Activated CD8-positive, alpha-beta memory T cell treated with anti-CD3 and anti-CD28 coated beads, Interleukin-2, amount 50 U/mL, for 1 hour (primary cell): ENCODE results near the gene NRP1.

Experiments used
- DNase-seq: peaks from one replicate; pipeline ENCODE4 v3.0.0-alpha.2; 2020; ENCODE audit errors: extremely low read depth

NRP1 gene

DNA sequence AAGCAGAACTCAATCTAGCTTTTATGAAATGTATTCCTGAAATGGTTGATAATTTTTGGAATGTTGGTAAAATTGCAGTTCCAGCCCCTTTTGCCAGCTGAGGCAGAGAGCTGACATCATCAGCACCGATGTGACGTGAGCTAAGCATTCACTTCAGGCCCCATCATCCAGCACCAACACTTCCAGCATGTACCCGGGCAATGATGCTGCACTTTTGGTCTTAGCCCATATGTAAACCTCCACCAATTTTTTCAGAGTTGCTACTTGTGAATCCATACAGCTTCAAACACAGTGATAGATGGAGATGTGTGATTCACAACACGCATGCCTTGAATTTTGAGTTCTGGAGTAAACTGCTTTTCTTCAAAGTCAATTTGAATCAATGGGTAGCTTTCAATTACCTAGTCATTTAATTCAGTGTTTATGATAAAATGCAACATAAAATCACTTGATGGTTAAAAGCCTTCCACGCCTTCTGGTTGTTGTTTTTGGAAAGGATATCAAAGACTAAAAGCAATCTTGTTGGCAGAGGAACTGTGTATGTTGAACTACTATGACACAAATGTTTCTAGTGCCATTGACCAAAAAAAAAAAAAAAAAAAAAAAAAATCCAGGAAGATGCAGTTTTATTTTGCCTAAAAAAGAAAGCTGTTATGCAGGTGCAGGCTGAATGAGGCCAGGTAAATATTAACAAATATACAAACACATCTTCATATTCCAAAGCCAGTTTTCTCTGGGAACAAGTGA is 73.9 kb downstream of the NRP1 start:
- no peak for DNase-seq

DNA sequence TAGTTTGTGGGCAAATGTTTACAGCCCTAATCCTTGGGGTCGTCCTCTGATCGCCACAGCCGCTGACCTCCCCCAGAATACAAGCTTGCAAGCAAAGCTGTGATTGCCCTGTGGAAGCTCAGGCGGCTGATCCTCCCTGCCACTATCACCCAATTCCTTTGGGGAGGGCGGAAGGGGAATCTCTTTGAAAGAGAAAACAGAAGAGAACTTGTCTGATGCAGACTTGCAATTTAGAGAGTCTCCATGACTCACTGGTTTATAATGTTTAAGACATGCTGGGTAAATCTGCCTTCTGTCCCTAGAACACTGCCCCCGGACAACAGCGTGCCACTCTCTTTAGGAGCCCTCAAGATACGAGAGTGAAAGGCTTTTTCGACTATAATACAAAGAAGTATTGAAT is 75.5 kb downstream of the NRP1 start:
- no peak for DNase-seq

DNA sequence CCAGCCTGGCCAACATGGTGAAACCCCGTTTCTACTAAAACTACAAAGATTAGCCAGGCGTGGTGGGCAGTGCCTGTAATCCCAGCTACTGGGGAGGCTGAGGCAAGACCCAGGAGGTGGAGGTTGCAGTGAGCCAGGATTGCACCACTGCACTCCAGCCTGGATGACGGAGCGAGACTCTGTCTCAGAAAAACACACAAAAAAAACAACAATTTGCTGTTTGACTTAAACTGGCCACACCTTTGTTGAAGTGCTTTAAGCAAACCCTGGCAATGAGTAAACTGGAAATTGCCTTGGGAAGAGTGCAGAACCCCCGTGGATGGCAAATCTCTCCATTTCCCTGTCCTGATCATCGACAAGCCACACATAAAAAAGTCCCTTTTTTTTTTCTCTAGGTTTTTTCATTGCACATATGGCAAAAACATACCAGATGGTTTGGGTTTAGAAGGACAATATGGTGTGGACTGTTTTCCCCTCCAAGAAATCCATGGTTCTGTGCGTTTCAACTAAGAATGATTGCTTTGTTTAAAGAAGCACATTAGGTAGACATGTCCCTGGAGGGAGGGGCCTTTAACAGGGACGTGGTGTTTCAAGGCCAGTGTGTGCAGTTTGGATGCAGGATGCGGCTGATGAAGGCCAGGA is 76.9 kb downstream of the NRP1 start:
- no peak for DNase-seq

DNA sequence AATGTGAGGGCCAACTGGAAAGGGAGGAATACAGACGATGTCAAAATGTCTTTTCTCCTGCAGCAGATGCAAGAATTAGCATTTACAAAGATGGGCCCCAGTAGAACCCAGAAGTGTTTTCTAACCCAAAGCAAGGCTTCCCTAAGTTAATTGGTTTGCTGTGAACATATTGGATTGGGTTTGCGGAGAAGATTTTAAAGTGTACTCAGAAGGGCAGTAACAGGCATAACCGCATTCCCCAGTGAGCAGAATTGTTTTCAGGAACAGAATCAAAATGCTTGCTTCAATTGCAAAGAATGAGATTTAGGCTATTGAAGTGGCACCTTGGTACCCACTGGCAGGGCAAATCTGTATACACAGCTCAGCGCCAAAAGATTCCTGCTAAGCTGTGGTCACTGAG is 78.0 kb downstream of the NRP1 start:
- DNase-seq: no peak

DNA sequence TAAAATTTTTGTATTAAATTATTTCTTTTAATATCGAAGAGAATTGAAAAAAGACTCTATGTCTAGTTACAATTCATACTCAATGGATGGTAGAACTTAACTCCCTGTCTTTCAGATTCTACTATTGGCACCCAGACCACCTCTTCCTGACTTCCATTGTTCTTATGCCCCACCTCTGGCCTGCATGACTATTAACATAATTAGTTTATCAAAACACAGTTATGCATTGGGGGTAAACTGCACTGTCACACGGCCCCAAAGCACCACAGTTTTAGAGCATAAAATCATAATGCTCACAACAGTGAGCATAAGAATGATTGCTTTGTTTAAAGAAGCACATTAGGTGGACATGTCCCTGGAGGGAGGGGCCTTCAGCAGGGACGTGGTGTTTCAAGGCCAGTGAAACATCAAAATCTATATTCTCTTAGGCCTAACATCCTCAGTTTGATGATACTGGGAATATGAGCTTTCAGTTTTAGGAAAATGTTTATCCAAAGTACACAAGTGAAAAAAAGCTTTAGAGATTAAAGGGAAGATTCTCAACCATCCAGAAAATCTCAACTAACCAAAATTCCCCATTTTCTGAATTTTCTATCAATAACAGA is 79.8 kb downstream of the NRP1 start:
- DNase-seq: no peak

DNA sequence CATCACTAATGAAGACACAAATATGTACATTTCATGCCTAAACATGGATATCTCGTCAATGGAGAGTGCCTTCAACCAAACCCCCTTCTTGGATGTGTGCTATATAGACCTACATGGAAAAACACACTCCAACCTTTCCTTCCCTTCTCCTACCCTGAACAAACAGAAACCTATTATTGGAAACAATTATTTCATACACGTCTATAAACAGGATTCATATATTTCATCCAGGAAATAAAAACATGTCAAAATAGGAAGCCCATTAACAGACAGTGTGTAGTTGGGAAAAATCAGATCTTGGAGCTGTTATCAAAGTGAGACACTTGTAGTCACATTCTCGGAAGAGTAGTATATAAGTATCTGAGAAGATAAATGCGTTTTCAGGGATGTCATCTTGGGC is 81.1 kb downstream of the NRP1 start:
- no peak for DNase-seq

DNA sequence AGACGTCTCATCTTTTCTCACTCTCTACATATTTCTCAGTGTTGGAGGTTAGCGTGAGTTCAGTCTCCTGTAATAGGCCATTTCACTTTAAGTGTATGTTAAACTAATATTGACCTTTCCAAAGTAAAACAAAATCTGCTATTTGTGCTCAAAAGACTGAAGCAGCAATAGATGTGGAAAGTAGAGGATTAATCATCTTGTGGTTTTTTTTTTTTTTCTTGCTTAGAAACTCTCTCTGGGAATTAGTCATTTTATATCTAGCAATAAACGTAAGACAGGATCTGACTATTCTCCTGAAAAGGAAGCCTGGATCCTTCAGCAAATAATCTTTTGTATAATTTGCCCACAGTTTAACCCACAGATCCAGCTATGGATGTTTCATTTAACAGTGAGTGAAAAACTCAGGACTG is 81.7 kb downstream of the NRP1 start:
- no peak for DNase-seq

DNA sequence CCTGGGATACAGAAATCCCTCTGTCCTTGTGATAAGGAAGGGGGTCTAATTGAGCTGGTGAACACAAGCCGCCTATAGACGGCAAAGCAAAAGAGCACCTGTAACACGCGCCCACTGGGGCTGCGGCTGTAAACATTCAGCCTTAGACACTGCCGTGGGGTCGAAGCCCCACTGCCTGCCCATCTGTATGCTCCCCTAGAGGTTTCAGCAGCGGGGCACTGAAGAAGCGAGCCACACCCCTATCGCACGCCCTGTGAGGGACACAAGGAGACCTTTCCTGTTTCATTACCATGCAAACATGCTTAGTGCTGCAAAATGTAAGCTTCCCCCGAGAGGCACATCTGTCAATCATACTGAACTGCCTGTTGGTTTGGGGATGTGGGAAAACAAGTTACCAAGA is 82.1 kb downstream of the NRP1 start:
- DNase-seq: no peak

DNA sequence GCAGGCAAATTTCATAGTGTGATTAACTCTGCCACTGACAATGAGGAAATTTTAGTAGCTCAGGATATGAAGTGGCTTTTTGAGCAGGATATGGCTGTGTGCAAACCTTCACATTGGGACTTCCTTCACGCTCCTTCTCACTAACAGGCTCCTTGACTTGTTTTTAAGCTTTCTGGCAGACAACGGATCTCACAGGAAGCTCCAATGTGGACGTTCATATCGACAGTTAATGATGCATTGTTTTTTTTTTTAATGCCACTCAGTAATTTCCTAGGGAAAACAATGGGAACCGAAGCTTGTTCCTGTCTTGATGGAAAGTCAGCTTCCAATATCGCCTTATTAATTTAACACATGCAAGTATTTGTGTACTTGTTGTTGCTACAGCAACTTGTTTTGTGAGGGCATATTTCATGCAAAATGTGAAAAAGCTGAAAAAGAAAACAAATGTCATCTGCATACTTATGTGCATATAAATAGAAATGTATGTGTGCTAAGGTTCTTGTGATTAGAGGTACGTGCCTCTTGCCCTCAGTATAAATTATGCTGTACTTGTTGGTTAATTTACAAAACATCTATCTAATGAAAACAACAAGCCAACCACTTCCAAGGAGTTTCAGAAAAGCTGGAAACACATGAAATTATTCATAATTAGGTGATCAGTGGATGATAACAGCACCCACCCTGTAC is 84.7 kb downstream of the NRP1 start:
- no peak for DNase-seq

DNA sequence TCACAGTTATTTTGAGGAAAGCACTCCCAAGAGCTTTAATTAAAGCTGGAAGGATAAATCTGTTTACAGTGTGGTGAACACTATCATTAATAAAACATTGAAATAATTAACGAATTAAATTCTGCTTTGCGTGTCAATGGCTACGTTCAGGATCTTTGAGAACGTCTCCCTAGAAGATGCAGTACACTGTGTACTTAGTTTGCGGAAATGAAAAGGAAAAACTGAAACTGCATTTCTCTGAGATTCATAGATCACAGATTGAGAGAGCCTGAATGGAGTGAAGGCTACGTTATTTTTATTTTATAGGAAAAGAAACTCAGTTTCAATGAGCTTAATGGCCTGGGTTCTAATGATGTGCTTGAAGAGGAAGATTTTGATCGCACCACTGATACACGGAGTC is 85.3 kb downstream of the NRP1 start:
- DNase-seq: no peak

DNA sequence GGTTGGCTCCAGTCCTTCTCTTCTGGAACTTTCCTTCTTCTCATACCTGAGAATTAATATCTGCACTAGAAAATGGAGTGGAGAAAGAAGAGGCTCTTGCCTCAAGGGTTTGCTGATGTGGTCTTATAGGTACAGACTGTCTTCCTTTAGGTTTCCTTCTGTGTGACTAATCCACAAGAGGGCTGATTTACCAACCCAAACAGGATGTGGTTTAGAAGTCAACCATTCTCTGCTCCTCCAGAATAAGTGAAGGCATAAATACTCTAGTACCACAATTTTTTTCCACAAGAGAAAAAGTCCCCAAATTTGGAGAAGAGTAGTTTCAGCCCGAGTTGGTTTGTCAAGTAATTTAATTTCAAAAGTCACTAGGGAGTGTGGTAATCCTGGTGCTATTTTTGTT is 85.8 kb downstream of the NRP1 start:
- DNase-seq: no peak

DNA sequence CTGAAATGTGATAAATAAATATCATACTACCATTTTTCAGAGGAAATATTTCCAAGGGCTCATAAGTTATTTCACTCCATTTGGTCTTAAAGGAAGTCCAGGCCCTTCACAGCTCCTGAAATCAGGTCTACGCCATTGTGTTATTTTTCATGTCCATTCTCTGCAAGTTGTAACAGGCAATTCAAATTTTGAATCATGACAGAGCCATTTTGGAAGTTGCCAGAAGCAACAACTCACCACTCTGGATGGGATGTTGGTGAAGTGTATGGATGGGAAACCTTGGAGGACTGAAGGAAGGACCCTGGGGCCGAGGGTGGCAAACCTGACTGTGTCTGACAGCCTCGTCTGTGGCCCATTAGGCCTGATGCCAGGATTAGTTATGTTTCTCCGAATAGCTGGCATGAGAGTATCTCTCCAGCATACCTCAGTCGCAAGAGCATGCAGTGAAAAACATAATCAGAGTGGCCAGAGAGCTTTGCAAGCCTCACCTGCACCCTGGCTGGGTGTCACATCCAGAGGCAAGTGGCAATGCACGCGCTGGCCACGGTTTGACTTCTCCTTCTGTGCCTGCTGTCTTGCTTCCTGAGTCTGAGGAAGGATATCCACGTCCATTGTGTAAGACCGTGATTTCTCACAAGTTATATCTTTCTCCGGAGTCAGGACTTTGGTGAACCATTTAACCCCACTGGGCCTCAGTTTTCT is 87.1 kb downstream of the NRP1 start:
- no peak for DNase-seq

DNA sequence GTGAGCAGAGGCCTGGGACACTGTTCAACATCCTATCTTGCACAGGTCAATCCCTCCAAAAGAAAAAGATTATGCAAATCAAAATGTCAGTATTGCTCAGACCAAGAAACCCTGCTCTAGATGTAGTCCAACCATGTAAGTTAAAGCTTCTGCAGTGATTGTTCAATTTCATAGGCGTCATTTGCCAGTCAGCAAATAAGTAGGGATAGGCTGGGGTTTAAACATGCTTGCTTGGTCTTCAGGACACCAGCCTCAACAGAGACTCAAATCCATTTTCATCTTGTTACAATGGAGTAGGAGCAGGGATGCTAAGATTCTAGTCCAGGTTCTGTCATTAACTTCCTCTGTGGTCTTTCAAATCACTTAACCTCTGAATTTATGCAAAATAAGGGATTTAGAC is 89.1 kb downstream of the NRP1 start:
- no peak for DNase-seq

DNA sequence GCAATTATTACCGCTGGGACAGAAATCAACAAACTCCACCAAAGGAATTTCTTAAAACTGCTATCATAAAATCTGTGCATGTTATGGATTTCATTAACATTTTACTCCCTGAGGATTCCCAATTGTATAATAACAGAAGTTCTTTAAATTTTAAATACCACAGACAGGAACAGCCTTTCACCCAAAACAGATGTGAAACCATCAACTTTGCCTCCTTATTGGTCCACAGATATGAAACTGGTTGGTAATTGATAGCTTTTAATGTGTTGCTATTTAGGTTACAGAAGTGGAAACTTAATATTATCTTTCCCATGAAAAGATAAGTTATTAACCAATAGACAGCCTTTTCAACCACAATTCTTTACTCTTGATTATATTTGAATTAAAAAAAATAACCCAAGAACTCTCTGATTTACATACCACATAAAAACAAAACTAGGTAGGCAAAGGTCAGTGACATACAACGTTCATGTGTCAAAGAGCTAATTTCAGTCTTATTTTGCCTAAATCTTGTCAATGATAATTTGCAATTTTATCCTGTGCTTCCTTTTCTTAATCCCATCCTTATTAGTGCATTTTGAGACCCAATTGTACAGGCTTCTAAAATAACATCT is 90.0 kb downstream of the NRP1 start:
- DNase-seq: no peak

DNA sequence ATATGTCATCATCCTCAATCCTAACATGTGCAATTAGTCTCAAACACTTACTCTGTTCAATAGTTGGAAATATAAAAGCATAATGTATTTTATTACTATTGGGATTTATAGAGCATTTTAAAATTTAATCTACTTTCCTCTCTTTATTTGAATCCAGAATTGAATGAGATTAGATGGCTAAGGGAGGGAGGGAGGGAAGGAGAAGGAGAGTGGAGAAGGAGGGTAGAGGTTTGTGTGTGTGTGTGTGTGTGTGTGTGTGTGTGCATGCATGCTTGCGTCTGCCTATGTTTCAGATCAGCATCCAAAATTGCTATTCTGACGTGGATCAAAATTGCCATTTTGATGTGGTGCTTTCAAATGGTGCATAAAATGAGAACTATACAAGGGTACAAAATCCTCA is 90.8 kb downstream of the NRP1 start:
- no peak for DNase-seq

DNA sequence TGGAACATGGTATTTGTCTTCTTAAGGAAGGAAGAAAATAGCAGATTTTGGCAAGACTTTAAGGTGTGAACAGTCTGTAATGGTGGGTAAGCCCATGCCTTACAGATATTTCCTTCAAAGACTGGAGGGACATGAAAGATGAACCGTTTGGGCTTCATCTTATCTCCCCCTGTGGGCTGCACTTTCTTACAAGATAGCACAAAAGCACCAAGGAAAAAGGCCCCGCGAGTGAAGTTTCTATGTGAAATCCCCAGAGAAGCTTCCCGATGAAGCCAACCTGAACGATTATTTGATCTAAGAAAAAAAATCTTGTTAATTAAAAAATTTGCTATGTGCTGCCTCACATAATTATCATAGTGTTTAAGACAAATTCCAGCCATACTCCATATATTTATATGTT is 91.5 kb downstream of the NRP1 start:
- DNase-seq: no peak

DNA sequence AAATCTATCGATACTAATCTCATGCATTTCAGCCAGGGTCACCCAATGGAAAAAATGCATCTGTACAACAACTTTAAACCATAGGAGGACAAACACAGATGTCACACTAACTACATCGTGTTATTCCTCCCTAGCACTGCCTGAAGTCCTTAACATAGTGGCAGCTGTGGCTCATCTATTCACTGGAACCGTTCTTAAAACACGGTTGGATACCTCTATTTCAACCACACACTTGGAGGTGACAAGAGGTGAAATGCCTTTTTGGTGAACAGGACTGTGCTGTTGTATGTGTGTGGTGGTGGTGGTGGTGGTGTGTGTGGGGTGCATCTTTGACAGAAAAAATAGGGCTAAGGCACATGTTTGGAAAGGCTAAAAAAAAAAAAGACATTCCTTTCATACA is 93.1 kb downstream of the NRP1 start:
- no peak for DNase-seq

DNA sequence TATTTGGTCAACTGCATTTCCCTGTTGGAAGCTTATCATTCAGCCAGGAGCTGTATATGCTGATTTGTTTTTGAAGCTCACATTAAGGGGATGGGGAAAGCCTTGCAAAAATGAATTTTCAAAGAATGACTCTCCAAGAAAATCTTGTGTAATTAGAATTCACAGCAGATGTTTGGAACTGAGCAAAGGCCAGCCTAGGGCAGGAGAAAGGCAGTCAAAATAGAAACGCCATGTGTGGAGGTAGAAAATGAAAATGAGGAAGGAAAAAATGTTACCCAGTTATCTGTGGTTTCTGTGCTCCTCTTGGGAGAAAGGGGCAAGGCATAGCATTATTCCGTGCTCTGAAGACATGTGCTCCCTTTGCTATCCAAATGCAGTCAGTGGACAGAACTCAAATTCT is 93.5 kb downstream of the NRP1 start:
- DNase-seq: no peak

DNA sequence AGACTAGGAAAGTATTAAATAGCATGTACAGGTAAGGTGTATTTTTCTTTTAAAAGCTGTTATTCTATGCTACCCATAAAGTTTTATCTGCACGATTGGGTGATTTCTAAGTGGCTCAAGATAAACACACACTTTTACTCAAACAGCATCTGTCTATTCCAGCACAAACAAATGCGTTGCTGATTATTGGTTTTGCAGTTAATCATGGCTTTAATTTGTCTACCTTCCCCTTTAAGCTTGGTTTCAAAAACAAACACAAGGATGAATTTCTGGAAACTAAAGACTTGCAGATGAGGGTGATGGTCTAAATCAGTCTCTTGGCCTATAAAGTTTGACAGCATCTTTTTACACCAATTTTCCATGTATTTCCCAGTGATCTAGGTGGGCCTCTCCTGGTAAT is 94.2 kb downstream of the NRP1 start:
- no peak for DNase-seq

DNA sequence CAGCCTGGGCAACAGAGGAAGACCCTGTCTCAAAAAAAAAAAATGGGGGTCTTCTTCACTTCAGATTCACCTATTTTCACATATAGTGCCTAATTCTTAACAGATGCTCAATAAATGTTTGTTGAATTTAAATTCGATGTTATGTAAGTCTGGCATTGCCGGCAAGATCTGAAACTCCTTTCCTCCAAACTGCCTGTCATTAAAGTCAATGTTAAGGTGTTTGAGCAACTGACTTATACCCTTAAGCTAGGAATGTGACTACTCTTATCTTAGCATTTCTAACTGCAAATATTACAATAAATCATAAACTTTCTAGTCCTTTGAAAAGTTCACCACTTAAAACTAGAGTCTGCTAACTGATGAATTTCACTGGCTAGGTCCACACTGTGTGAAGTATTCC is 95.2 kb downstream of the NRP1 start:
- no peak for DNase-seq

DNA sequence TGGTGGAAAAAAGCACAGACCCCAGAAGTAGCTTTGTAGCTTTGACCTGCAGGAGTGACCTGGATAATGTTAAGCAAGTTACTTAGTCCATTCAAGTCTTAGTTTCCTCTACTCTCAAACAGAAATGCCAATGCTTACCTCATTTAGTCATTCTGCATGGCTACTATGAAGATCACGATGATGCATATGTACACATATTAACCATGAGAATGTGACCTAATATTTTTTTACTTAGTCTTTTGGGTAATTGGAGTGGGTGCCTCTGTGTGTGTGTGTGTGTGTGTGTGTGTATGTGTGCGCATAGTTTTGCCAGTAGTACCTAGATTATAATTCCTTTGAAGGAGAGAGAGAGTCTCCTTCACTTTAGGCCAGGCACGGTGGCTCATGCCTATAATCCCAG is 95.8 kb downstream of the NRP1 start:
- DNase-seq: no peak
